NCI-H1417 (cell line): ENCODE measurements around the gene ZFP2.
"Not testable (repeated sequence)": the region's sequence is repeated elsewhere in the genome, so short reads cannot be mapped to it uniquely, and the experiment has no call there.

Source experiments
- DNase-seq, 3 experiments: peaks; one replicate each; lab custom pipeline; 2025; lab: John Stamatoyannopoulos, UW

Gene ZFP2

DNA sequence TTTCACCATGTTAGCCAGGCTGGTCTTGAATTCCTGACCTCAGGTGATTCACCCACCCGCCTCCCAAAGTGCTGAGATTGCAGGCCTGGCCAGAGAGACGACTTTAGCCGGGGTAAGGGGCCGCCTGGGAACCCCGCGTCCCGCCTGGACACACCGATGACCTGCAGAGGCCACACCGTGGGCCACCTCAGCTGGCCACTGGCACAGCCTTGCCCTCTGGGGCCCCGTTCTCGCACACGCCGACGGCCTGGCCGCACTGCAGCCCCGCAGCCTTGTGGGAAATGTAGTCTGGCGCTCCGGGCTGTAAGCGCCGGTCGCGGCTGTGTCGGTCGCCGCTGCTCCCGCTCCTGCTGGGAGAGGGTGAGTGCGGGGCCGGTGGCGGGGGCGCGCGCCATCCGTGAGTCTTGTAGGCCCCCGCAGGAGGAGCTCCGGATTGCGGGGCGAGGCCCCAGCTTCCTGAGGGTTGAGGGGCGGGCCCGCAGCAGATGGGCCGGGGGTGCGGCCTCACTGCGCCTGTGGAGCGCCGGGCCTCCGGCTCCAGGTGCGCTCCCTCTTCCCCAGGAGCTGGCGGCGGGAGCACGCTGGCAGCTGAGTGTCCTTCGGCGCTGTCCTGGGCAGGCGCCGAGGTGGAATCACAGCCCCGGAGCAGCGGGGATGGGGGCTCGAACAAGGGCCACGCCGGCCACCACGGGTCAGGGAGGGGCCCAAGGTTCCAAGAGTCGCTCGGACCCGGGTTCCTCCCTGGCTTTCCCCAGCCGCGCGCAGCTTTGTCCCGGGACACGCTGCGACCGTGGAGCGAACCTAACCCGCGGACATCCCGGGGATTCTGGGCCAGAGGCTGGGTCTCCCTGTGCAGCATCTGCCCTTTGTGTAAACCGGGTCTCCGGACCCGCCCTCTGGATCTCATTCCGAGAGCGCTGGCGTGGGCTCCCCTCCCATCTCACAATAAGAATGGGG is at the start of gene ZFP2:
Gene ZFP2 (plus strand): TSS at position 299 of the 957 bp plus-strand sequence. CDS start 35,401 bp downstream, outside the sequence.
- DNase-seq: peak; percentile 27 to 85 (median 79)

DNA sequence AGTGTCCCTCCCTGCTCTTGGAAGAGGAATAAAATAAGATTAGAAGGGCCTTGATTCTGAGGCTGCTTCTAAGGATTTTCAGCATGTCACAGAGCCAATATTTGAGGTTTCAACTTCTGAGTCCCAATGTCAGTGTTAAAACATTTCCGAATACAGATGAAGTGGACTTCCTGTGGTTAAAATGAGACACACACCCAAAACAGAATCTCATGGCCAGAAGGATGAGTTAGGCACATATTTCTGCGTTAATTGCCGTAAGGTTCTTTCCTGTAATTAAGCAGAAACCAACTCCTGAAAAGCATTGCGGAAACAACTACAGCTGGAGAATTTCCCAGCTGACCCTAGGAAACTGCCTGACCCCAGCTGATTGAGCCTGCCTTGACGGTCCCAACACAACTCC is 46.4 kb upstream of the ZFP2 start:
- no peak for DNase-seq

DNA sequence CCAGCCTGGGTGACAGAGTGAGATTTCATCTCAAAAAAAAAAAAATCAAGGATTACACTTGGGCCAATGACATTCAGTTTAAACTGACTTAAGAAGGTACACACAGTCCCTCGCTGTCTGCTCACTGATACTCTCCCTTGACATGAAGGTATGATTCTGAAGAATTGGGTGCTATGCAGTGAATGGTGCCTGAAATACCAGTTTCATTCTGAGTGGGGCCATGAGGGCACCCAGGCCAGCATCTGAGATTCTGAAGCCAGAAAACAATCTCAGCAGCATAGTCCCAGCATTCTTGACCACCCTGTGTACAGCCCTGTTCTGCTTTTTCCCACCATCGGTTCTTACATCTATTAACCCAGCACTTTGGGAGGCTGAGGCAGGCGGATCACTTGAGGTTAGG is 43.8 kb upstream of the ZFP2 start:
- no peak for DNase-seq

DNA sequence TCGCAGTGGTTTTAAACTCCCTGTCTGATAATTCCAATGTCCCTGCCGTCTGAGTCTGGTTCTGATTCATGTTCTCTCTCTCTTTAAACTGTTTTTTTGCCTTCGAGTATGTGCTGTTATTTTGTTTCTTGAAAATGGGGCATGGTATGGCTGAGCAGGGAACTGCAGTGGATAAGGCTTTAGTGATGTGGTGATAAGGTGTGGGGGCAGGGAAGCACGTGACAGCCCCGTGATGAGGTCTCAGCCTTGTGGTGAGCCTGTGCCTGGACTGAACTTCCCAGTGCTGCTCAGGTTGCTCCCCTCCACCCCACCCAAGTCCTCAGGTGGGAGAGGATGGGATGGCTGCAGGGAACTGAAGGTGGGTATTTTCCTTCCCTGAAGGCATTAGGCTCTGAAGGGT is 41.4 kb upstream of the ZFP2 start:
- no peak for DNase-seq

DNA sequence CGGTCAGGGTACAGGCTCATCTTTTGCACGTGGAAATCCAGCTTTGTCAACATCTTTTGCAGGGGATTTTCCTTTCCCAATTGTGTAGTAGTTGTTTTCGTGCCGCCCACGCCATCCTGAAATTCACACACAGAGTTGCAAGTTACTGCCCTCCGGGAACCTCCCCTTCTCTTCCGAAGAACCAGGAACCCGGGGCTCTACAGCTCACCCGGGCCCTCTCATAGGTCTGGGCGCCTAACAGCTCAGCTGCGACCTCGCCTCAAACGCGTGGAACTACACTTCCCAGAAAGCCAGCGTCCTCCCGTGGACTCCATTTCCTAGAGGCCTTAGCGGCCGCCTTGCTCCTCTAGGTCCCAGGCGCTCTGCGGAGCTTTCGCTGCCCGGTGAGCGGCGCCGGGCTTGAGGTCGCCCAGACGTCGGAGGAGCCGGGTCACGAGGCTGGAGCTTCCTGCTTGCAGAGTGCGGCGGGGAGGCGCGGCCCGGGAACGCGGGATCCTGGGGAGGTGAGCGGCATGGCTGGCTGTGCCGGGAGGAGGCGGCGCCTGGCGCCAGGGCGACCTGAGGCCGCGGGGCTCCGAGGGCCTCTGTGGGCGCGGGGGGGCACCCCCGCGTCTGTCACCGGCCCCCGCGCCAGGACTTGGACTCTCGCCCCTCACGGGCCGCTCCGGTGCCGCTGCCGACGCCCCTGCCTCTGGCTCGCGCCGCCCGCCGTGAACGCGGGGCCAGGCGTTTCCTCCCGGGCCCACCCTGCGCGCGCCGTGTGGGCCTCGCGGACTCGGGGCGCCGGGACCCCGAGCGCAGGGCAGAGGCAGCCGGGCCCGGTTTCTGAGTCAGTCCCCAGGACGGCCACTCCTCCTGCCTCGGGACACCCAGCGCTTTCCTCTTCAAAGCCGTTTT is 35.8 kb upstream of the ZFP2 start, which contains the start of gene ZNF354B:
Gene ZNF354B (plus strand): TSS at position 329 of the 897 bp plus-strand sequence. CDS start 1,095 bp downstream, outside the sequence.
- DNase-seq: peak; percentile 79 to 89 (median 88)

DNA sequence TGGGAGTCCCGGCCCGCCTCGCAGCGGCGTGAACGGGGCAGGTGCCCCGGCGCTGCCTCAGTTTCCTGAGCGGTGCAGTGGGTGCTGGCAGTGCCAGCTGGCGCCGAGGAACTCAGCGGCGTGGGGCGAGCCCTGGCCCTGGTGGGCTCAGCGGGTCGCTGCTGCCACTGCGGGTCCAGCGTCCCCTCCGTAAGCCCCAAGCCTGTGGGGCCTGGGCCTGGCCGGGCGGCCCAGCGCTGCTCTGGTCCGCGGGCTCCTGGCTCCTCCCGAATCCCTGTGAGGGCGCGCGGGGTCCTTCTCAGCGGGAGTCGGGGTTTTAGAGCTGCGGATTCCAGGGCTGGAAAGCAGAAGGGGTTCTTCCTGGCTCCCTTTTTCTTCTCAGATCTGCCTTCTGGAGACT is 35.1 kb upstream of the ZFP2 start:
- DNase-seq: not testable (repeated sequence)

DNA sequence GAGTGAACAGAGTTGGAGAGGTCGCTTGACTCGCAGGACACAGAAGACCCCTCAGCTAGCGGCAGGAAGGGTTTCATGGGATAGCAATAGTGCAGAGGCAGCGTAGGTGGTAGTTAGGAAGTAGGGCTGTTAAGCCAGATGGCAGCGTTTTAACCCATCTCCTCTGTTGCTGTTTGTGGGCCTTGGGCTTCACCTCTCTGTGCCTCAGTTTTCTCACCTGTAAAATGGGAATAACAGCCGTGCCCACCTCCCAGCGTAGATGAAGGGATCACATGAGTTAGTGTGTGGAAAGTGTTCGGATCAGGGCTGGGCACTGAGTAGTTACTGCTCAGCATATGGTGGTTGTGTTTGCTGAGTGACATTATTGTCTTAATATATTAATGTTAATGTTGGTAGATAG is 34.1 kb upstream of the ZFP2 start:
- DNase-seq: no peak

DNA sequence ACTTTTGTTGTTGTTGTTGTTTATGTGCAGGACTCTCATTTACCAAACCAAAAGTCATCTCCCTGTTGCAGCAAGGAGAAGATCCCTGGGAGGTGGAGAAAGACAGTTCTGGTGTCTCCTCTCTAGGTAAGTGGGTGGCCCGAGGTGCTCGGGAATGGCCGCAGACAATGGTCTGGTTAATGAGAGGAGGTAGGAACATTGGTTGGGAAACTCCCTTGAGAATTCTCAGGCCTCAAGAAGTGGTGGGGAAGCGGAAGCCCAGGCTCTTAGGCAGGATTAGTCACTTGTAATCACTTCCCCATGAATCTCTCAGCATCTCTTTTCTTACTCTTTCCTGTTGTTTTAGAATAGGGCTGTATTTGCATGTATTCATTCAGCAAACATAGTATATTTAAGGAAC is 28.8 kb upstream of the ZFP2 start:
- DNase-seq: no peak

DNA sequence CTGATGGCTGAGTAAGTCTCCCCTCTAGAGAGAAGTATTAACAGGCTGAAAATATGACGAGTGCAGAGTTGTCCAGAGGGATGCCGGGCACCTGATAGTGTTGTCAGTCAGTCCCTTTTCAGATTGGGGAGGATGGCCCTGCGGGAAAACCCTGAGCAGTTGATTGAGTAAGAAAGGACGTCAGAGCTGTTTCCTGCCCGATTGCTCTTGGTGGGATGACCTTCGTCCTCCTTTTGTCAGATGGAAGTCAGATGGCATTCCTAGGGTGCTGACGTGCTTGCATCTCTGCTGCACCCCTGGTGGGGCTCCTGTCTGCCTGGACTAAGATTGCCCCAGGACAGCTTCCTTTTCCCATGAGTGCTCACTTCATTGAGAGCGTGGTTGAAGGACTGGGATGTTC is 26.1 kb upstream of the ZFP2 start:
- no peak for DNase-seq

DNA sequence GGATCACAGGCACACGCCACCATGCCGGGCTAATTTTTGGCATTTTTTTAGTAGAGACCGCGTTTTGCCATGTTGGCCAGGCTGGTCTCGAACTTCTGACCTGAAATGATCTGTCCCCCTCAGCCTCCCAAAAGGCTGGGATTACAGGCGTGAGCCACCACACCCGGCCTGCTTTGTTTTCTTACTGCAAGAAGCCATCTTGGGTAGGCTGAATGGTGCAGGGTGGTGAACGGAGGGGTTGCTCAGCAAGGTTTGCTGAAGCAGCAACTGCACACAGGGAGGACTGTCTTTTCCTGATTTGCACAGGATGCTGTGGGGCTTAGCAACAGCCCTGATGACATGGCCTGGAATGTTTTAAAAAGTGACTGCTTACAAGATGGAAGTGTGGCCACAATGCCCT is 25.3 kb upstream of the ZFP2 start:
- no peak for DNase-seq

DNA sequence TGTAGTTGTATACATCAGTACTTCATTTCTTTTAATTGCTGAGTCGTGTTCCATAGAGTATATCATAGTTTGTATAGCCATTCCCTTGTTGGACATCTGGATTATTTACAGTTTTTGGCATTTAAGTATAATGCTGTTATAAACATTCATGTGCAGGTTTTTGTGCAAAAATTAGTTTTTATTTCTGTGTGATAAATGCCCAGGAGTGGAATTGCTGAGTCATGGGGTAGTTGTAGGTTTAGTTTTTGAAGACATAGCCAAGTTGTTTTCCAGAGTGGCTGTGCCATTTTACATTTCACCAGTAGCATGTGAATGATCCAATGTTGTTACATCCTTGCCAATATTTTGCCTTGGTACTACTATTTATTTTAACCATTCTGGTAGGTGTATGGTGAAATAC is 23.4 kb upstream of the ZFP2 start:
- DNase-seq: no peak

DNA sequence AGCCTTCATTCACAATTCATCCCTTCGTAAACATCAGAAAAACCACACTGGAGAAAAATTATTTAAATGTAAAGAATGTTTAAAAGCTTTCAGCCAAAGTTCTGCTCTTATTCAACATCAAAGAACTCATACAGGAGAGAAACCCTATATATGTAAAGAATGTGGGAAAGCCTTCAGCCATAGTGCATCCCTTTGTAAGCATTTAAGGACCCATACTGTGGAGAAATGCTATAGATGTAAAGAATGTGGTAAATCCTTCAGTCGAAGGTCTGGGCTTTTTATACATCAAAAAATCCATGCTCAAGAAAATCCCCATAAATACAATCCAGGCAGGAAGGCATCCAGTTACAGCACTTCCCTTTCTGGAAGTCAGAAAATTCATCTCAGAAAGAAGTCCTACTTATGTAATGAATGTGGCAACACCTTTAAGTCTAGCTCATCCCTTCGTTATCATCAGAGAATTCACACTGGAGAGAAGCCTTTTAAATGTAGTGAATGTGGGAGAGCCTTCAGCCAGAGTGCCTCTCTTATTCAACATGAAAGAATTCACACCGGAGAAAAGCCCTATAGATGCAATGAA is 12.5 kb upstream of the ZFP2 start:
- DNase-seq: not testable (repeated sequence)

DNA sequence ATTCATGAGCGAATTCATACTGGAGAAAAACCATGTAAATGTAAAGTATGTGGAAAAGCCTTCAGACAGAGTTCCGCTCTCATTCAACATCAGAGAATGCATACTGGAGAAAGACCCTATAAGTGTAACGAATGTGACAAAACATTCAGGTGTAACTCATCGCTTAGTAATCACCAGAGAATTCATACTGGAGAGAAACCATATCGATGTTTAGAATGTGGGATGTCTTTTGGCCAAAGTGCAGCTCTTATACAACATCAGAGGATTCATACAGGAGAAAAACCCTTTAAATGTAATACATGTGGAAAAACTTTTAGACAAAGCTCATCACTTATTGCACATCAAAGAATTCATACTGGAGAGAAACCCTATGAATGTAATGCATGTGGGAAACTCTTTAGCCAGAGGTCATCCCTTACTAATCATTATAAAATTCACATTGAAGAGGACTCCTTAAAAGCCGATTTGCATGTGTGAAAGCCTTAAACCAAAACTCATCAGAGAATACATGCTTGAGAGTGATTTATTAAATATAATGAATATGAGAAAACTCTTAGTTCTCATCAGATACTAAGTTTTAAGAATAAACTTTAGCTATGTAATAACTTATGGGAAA is 11.8 kb upstream of the ZFP2 start:
- no peak for DNase-seq

DNA sequence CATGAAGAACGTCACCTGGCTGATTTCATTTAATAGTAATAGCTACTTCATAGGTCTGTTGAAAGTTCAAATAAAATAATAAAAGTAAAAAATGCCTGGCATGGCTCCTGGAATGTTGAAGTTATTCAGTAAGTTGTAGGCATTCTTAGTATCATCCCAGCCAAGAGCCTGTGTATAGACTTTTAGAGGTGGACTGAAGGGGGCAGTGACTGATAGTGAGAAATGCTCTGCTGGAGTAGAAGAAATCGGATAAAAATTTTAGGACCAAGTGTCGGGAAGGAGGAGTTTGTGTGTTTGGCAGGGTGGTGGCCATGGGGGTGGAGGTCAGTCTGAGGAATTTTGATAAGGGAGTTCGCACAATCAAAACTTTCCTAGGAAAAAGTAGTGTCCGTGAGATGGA is 3.6 kb downstream of the ZFP2 start:
- no peak for DNase-seq

DNA sequence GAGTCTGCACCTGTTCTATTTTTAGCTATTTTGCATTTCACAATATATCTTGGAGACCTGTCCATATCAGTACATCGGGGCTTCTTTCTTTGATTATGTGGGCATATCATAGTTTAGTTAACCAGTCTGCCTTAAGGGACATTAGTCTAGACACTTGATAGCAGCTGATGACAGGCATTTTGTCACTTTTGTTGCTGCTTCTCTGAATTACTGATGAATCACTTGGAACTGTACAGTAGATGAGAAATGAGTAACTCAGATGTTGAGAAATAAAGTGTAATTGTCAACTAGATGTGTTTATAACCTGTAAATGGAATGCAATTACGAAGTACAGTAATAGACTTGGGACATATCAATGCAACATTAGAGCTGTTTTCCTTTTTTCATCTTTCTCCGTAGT is 7.1 kb downstream of the ZFP2 start:
- no peak for DNase-seq

DNA sequence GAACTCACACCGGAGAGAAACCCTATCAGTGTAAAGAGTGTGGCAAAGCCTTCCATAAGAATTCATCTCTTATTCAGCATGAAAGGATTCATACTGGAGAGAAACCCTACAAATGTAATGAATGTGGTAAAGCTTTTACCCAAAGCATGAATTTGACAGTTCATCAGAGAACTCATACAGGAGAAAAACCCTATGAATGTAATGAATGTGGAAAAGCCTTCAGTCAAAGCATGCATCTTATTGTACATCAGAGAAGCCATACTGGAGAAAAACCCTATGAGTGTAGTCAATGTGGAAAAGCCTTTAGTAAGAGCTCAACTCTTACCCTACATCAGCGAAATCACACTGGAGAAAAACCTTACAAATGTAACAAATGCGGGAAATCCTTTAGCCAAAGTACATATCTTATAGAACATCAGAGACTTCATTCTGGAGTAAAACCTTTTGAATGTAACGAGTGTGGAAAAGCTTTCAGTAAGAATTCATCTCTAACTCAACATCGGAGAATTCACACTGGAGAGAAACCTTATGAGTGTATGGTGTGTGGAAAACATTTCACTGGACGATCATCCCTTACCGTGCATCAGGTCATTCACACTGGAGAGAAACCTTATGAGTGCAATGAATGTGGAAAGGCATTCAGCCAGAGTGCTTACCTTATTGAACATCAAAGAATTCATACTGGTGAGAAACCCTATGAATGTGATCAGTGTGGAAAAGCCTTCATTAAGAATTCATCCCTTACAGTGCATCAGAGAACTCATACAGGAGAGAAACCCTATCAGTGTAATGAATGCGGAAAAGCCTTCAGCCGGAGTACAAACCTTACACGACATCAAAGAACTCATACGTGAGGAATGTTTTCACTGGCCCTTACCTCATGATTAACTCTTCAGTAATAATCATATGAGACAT is 36.4 kb downstream of the ZFP2 start:
- DNase-seq: no peak

DNA sequence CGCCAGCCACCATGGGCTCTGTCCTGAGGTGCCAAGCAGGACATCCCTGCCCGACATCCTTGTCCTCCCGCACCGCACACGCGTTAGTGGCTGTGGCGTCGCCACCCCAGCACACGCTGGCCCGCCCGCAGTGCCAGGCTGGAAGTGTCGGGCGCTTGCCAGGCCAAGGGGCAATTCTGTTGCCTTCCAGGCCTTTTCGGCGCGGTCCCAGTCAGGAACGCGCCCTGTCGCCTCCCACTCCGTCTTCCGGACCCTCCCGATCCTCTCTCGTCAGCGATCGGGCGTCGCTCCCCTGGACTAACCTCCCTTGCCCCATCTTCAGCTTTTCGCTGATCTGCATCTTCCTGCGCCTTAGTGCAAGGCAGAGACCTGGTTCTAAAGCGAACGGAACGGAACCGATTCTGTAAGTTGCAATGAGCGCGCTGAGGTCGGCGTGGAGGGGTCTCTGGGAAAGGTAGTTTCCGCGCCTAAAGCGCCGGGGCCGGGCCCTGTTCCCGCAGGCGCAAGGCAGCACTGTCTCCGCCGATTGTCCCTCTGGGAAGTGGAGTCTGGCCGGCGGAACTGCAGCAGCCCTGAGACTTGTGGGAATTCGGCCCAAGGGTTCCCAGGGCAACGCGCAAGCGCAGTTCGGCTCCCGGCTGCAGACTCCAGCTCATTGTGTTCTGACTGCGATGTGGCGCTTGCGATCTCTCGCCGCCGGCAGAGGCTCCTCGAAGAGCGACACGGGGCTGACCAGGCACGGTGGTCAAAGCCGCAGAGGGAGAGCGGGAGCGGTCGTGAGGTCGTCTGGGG is 45.1 kb downstream of the ZFP2 start, which contains the start of gene ZNF454:
Gene ZNF454 (plus strand): TSS at position 630 of the 792 bp plus-strand sequence. CDS start 1,594 bp downstream, outside the sequence.
- peak; percentile 18 to 83 (median 63) for DNase-seq

DNA sequence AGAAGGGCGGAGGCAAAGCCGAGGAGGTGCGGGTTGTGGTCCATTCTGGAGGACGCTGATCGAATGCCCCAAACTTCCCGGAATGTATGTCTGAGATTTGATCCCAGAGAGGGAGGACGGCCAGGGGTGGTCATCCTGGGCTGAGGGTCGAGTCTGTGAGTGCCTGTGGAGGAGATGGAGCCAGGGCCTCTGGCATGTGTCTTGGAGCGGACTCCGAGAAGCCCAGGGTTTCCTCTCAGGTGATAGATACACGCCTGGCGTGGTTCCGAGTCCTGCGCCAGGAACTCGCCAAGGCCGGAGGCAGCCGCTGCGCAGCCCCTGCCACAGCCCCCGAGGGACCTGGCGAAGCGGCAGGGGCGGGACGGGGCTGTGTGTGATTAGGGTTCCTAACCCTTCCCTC is 45.6 kb downstream of the ZFP2 start:
- no peak for DNase-seq

DNA sequence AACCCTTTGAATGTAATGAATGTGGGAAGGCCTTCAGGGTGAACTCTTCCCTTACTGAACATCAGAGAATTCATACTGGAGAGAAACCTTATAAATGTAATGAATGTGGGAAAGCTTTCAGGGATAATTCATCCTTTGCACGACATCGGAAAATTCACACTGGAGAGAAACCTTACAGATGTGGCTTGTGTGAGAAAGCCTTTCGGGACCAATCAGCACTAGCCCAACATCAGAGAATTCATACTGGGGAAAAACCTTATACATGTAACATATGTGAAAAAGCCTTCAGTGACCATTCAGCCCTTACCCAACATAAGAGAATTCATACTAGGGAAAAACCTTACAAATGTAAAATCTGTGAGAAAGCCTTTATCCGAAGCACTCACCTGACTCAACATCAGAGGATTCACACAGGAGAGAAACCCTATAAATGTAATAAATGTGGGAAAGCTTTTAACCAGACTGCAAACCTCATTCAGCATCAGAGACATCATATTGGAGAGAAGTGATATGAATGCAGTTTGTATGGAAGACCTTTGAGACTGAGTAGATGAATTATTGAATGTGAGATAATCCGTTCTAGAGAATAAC is 69.8 kb downstream of the ZFP2 start:
- DNase-seq: no peak
